Measurements from ENCODE around the gene WDPCP. TPM values are rescaled to one million over a fixed set of nuclear protein-coding genes. Genes with fewer than 3 reads are reported as not detected.

WDPCP gene
- total and polyA plus RNA-seq, 2 of the 8 experiments (the other 6 are each of a cell fraction or from before 2014, with no cell fraction given) = 9.3 to 25.8 TPM

- TF ChIP-seq CBX5 (IDR thresholded peaks at IDR 0.05; ENCODE audit: low read depth, low read length) = no peak
- TF ChIP-seq CREB1 (IDR thresholded peaks at IDR 0.05) = no peak
- no peak for TF ChIP-seq POLR2AphosphoS5 (IDR thresholded peaks at IDR 0.05; ENCODE audit: low read depth, low read length)
- no peak for TF ChIP-seq CHD2 (IDR thresholded peaks at IDR 0.05; ENCODE audit: low read length)
- no peak for TF ChIP-seq EZH2 (IDR thresholded peaks at IDR 0.05; ENCODE audit: low read depth, low read length, severe bottlenecking)
- TF ChIP-seq CHD1 (IDR thresholded peaks at IDR 0.05; ENCODE audit: low read depth, low read length) = no peak
- TF ChIP-seq SIN3A (conservative IDR thresholded peaks at IDR 0.05 in 1 of 2, IDR thresholded peaks at IDR 0.05 in 1 of 2; ENCODE audit: low read depth in 1 of 2, low read length in 2 of 2) = no peak
- TF ChIP-seq ASH2L (IDR thresholded peaks at IDR 0.05; ENCODE audit: low read length) = no peak
- no peak for TF ChIP-seq HDAC2 (IDR thresholded peaks at IDR 0.05; ENCODE audit: borderline replicate concordance in 1 of 2, low read depth in 2 of 2, low read length in 2 of 2)
- TF ChIP-seq POLR2A (IDR thresholded peaks at IDR 0.05; ENCODE audit: control extremely low read depth in 1 of 2, low read depth in 2 of 2, low read length in 2 of 2) = no peak
Measured at GRCh38 chr2:63590626-63591408, 2.5 kb upstream of the WDPCP start (continued).
